GM18507 (cell line): Measurements from ENCODE around the gene CORO2A.
"Not testable (repeated sequence)": the region's sequence is repeated elsewhere in the genome, so short reads cannot be mapped to it uniquely, and the experiment has no call there.

Experiments used
- DNase-seq: peaks from one replicate; pipeline ENCODE4 v3.0.0; 2011; ENCODE audit warnings: low read depth; ENCODE audit not compliant: insufficient read length; ENCODE audit errors: extremely low spot score
- FAIRE-seq: peaks from 2 replicates; lab custom pipeline; 2011; peaks lifted over from hg19 to GRCh38; lab: Jason Lieb, UNC

CORO2A gene

GRCh38 chr9:98175028-98175569 is 17.3 kb downstream of the CORO2A start:
- no peak for FAIRE-seq
- no peak for DNase-seq

DNA sequence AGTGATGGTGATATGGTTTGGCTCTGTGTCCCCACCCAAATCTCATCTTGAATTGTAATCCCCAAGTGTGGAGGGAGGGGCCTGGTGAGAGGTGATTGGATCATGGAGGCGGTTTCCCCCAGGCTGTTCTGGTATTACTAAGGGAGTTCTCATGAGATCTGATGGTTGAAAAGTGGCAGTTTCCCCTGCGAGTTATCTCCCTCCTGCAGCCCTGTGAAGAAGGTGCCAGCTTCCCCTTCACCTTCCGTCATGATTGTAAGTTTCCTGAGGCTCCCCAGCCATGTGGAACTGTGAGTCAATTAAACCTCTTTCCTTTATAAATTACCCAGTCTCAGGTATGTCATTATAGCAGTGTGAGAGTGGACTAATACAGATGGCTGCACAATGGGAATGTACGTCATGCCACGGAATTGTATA is 17.9 kb downstream of the CORO2A start:
- not testable (repeated sequence) for DNase-seq, FAIRE-seq

DNA sequence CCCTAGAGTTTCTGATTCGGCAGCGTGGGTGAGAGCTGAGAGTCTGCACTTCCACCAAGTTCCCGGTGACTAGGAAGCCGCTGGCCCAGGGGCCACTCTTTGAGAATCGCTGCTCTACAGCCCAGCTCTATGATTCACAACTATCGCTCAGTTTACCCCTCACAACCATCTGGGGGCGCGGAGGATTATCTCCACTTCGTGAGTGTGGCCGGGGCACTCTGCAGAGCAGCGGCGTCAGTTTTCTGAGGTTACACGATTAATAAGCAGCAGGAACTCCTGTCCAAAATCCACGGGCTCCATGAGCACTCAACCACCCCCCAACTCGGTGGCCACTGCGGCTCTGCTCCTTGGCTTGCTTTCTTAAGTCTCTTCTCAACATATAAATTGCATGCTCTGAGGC is 19.3 kb downstream of the CORO2A start:
- DNase-seq, result no peak
- FAIRE-seq, result no peak

DNA sequence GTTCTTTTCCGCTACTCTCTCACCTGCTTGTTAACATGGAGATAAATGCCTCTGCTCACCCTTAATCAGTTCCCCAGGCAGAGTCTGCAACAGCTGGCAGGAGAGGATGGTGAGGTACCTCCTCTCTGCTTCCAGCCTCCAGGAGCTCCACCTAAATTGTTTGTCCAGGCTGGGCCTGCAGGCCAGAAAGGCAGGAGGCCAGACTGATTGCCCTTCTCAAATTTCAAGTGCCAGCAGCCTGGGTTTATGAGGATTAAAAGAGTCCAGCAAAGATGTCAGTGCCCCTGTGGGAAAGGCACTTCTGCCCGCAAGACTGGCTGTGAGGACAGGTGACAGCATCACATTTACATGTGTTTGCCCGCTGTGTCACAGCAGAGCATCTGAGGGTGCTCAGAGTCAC is 19.8 kb downstream of the CORO2A start:
- DNase-seq (no peak), FAIRE-seq (no peak)

- DNase-seq (no peak), FAIRE-seq (no peak)
Measured at GRCh38 chr9:98171176-98171925, 21.1 kb downstream of the CORO2A start.

GRCh38 chr9:98168941-98169488 is 23.4 kb downstream of the CORO2A start:
- DNase-seq (peak; percentile 91), FAIRE-seq (peak; percentile 92)

DNA sequence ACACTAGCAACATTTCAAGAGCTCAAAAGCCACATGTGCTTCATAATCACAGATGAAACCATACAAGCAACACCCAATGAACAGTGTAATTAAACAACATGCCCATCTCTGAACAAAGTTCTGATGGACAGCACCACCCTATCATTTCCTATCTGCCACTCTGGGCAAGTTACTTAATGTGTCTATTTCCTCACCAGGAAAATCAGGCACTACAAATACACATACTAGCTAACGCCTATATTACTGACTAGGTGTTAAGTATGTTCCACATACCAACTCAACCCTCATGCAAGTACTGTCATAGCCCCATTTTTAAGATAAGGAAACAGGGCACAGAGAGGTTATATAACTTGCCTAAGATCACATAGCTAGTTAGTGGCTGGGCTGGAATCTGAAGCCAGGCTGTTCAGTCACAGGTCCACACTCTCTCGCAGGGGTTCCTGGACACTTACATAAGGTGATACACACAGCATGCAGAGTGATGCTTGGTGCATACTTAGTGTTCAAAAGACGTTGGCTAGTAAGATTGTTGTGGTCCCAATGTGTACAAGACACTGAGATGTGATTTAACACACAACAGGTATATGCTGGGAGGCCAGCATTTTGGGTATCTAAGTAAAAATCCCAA is 24.2 kb downstream of the CORO2A start:
- DNase-seq (no peak), FAIRE-seq (no peak)

GRCh38 chr9:98164912-98165311 is 27.5 kb downstream of the CORO2A start:
- DNase-seq (no peak), FAIRE-seq (no peak)

- DNase-seq, result no peak
- FAIRE-seq, result no peak
Measured at GRCh38 chr9:98162613-98163012, 29.8 kb downstream of the CORO2A start.

- no peak for DNase-seq
- no peak for FAIRE-seq
Measured at GRCh38 chr9:98161851-98162250, 30.6 kb downstream of the CORO2A start.

GRCh38 chr9:98159790-98160189 is 32.6 kb downstream of the CORO2A start:
- FAIRE-seq, result no peak
- DNase-seq, result no peak

DNA sequence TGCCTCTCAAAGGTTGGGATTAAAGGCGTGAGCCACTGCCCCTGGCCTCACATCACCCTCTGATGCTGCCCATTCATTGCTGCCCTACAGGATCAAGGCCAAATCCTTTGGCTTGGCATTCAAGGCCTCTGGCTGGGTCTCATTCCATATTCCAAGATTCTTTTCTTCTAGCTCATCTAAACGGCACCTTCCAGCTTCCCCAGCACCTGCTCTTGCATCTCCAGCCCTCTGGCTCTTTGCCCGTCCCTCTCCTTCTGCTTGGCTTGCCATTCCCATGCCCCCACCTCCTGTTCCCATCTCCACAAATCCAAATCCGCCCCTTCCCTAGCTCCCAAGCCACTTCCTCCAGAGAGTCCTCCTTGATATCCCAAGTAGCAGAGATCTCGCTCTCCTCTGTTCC is 33.1 kb downstream of the CORO2A start:
- FAIRE-seq, result no peak
- no peak for DNase-seq

DNA sequence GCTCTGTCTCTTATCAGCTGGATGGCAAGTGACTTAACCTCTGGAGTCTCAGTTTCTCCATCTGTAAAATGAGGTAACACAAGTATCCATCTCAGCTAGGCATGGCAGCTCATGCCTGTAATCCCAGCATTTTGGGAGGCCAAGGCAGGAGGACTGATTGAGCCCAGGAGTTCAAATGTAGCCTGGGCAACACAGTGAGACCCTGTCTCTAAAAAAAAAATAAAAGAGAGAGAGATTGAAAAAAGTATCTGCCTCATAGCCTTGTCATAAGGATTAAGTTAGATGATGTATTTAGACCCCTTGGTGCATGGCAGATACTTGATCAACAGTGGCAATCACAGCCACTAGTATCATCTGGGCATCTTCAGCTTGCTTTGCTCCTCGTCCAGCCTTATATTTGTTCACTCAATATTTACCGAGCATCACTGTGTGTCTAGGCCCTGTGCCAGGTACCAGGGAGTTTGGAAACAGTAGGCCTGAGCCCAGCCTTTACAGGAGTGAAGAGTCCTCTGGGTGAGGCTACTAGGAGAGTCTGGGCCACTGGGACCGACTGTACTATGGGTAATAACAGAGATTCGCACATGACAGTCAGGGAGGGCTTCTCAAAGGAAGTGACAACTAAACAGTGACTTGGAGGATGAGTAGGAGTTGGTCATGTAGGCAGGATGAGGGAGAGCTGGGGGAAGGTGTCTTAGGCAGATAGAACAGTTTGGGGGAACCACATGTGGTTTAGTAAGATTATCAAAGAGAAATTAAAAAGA is 34.2 kb downstream of the CORO2A start:
- DNase-seq (no peak), FAIRE-seq (no peak)

GRCh38 chr9:98157372-98157771 is 35.1 kb downstream of the CORO2A start:
- FAIRE-seq (no peak), DNase-seq (no peak)

- no peak for DNase-seq
- FAIRE-seq, result no peak
Measured at GRCh38 chr9:98154678-98155077, 37.8 kb downstream of the CORO2A start.

GRCh38 chr9:98152526-98152925 is 39.9 kb downstream of the CORO2A start:
- FAIRE-seq, result no peak
- no peak for DNase-seq

DNA sequence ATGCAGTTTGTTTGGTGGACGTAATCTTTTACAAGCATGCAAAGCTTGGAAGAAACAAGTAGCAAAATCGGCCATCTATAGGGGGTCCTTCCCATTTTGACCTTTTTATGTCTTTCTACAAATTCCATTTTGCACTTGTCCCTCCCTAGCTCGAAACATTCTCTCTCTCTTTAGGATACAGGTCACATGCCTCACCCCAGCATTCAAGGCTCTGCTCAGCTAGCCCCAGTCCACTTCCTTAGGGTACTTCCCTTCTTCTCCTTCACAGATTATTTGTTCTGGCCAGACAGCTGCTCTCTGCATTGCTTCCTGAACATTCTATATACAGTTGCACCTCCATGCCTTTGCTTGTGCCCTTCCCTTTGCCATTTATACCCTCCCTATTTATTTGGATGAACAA is 41.7 kb downstream of the CORO2A start:
- FAIRE-seq, result no peak
- DNase-seq, result no peak

- DNase-seq, result no peak
- no peak for FAIRE-seq
Measured at GRCh38 chr9:98150164-98150563, 42.3 kb downstream of the CORO2A start.

GRCh38 chr9:98149422-98149821 is 43.0 kb downstream of the CORO2A start:
- FAIRE-seq (no peak), DNase-seq (no peak)

- no peak for DNase-seq
- no peak for FAIRE-seq
Measured at GRCh38 chr9:98148486-98148885, 44.0 kb downstream of the CORO2A start.
